GM19463 (cell line): Measurements from ENCODE around the gene GZF1.

ENCODE experiments used
- ATAC-seq: cut with Tn5 transposase; IDR thresholded peaks from one replicate; pipeline ENCODE4 v1.9.1; 2021; ENCODE audit warnings: mild to moderate bottlenecking, moderate library complexity; ENCODE audit not compliant: unreplicated experiment

GZF1 gene

DNA sequence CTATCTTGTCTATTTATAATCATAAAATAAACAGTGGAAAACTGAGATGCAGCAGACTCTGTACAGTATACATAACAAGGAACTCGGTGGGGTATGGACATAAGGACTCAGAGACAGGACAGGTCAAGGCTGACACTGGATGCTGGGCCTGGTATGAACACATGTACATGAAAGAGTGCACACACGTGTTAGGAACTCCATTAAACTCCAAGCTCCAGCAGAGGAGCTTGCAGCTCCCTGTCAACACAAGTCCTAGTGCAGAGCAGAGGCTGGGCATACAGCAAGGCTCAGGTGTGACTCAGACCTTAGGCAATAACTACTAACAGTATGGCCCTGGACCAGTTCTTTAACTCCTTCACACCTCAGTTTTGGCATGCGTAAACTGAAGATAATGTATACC lies 42.2 kb downstream of the GZF1 start:
- no peak for ATAC-seq

DNA sequence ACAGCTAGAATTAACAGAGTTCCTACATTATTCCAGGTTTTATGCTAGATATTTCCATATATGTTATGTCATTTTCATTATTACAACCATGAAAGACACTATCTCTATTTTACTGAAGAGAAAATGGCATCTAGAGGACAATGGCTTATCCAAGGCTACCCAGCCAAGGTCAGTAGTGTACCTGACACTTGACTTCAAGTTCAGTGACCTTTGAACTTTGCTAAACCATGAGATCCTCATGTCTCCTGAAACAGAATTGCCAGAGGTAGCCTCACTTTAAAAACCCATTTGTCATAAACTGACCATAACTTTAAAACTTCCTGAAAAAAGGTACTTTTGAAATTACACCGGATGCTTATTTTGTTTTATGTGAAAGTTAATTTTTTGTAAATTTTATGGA lies 44.9 kb downstream of the GZF1 start:
- no peak for ATAC-seq

GRCh38 chr20:23407781-23408464 lies 45.9 kb downstream of the GZF1 start:
- ATAC-seq, result peak; percentile 90

DNA sequence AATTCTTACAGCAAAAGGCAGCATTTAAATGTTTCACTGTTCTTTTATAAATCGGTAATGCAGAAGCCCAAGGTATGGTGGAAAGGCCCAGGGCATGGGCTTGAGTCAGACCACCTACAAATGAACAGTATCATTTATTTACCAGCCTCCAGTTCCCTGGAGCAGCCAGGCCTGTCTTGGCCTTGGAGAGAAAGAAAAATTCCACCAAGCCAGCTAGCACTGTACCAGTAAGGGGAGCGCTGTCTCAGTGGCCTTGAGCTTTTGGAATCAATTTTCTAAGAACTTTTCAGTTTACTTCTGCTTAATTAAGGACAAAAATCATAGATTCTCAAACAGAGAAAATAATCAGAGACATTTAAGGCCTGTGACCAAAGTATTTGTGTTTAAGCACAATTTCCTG lies 47.0 kb downstream of the GZF1 start:
- ATAC-seq, result no peak

DNA sequence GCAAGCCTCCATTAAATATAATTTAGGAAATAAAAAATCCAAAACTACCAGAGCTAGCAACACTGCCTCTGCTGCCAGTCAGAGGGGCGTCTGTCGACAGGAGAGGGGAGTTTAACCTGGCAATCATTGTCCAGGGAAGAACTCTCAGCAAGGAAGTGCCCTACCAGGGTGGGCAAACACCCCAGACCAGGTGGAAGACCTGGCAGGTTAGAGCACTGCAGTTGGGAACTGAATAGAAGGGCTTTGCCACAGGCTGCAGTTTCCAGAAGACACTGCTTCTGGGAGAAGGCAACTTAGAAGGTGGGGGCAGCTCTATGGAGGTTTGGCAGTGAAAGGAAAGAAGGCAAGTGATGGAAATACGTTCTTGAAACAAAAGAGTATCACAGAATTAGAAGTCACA lies 47.8 kb downstream of the GZF1 start:
- no peak for ATAC-seq

GRCh38 chr20:23410916-23411695 lies 49.1 kb downstream of the GZF1 start:
- ATAC-seq, result no peak

DNA sequence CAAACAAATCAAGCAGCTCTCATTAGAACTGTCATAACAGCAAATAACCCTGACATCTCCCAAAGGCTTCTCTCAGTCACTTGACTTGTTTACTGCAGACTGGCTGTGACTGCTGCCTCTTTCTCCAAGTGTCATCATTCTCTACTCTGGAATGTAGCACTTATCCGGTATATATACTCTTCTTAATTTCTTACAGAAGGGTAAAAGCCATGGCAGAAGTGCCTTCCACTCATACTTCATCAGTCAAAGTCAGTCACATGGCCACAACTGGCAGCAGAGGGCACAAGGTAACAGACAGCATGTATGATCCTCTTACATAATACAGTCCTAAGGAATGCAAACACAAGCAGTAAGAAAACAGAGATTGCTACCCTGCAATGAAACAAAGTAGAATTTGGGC lies 50.0 kb downstream of the GZF1 start:
- no peak for ATAC-seq

- ATAC-seq, result no peak
These were observed 52.0 kb downstream of the GZF1 start for GRCh38 chr20:23413862-23414422.

DNA sequence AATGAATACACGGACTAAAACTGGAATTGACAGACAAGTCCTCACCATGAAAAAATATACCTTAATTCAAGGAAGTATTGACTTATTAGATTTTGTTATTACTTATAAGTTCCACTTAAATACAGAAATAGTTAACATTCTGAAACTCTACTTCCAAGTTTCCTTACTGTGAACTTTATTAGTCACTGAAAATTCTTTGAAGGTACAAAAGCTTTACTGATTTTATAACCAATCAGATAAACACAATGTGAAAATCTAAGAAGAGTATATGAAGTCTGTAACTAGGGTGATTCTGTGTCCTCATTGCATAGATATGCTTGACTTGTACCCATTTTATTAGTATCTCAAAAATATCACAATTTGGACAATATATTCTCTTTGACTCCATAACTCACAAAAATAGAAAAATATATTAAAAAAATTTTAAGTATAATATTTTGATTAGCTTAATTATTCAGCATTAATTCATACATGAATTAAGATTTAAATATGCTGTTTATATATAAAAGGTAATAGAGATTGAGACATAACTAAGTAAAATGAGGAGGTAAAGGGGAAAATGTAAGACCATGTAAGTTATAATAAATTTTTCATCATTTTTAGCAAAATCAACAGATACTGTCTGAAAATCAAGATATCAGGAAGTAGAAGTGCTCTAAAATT lies 52.7 kb downstream of the GZF1 start:
- no peak for ATAC-seq

DNA sequence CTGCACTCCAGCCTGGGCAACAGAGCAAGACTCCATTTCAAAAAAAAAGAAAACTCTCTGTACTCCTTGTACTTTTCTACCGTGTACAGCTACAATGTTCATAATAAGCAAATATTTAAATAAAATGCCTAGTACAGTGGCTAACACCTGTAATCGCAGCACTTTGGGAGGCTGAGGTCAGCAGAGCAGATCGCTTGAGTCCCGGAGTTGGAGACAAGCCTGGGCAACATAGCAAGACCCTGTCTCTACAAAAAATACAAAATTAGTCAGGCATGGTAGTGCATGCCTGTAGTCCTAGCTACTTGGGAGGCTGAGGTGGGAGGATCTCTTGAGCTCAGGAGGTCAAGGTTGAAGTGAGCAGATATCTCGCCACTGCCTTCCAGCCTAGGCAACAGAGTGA lies 53.6 kb downstream of the GZF1 start:
- no peak for ATAC-seq

- no peak for ATAC-seq
These were observed 54.1 kb downstream of the GZF1 start for GRCh38 chr20:23415959-23416583.

DNA sequence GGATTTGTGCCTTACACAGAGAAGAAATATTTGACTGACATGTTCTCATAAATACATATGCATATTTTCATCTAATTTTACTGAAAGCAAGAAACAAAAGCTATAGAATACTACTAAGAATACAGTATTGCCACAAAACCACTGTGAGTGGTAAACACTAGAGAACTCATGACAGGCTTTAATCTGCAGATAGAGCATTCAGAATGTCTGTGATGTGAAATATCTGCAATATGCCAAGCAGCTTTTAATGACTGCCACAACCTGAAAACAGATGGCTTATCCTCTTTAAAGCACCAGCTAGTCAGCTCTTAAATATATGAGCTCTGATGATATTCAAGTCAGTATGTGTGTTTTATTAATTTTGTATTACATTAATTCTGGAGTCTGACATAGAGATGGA lies 55.9 kb downstream of the GZF1 start:
- ATAC-seq, result no peak

DNA sequence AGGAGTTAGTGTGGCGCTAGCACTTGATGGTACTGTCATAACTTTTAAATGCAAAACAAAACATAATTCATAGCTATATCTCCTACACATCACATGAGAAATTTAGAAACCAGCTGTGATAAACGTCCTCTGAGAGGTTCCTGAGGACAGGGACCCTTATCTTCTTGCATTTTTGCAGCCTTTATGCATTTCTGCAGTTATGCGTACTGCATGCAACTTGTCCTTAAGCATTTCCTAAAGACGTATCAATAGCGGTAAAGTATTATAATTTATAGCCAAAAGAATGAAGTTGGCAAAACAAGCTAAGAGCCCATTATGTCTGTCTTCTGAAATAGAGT lies 57.6 kb downstream of the GZF1 start:
- no peak for ATAC-seq

GRCh38 chr20:23419995-23420901 lies 58.3 kb downstream of the GZF1 start:
- ATAC-seq, result peak; percentile 20

DNA sequence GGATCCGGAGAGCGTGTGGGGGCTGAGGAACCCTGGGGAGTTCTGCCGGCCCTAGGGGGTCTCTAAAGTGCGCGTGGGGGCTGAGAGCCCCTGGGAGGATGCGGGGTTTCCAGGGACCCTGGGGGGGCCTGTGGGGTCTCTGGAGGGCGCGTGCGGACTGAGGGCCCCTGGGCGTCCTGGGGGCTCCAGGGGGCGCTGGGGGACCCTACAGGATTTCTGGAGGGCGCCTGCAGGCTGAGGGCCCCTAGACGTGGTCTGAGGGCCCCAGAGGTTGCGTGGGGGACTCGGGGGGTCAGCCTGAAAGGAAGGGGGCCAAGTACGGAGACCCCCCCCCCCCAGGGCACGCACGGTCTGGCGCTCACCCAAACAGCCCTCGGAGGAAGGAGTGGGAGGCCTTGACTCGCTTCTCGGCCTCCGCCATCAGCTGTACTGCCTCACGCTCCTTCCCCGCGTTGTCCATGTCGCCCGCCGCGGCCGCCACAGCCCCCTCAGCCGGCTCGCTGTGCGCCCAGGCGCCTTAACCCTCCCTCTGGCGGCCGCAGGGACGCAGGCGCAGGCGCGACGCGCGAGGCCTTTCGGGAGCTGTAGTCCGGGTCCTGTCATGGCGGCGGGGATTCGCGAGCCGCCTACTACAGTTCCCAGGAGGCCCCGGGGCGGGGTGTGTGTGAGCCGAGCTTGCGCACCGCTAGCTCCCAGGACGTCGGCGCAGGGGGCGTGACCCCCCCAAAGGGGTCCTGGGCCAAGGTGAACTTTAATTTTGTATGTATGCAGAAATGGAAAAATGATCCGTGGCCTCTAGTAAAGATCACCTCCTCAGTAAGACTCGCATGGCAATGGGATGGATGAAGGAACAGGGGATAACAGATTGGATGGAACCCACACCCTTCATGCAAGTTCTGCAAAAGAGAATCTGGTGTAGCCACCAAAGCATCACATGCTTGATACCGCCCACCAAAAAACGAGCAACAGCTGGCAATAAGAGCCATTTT lies 59.3 kb downstream of the GZF1 start, which contains the start of gene NAPB:
Gene NAPB (minus strand): TSS at position 546 of the 989 bp plus-strand sequence. CDS start 86 bp downstream, at position 460.
- peak; percentile 98 for ATAC-seq
